Right cardiac atrium (tissue), 5 donors: Measurements from ENCODE around the gene RUVBL2. TPM values are rescaled to one million over a fixed set of nuclear protein-coding genes. Genes with fewer than 3 reads are reported as not detected.

Experiments
- ATAC-seq, 2 donors: fragments of 200-7000 bp; cut with Tn5 transposase; one replicate each; pipeline versions ENCODE4 v1.8.0 to v1.9.1; 2020; ENCODE audit warnings: moderate library complexity in 2 of 2, mild to moderate bottlenecking in 1 of 2
- DNase-seq, 3 donors: peaks; one replicate each; pipeline ENCODE4 v3.0.0-alpha.2; 2020
- H3K27ac ChIP-seq: one replicate; pipeline ENCODE4 v1.5.1; 2013; ENCODE audit warnings: mild to moderate bottlenecking, low read length, control low read depth, moderate library complexity
- H3K27me3 ChIP-seq: one replicate; pipeline ENCODE4 v1.6.1; 2013; ENCODE audit not compliant: control insufficient read depth, insufficient read depth
- H3K4me1 ChIP-seq: one replicate; pipeline ENCODE4 v1.6.1; 2013; ENCODE audit warnings: low read length; ENCODE audit not compliant: control insufficient read depth, insufficient read depth
- H3K4me3 ChIP-seq: one replicate; pipeline ENCODE4 v1.5.1; 2013; ENCODE audit warnings: low read length, control low read depth
- H3K9me3 ChIP-seq: one replicate; pipeline ENCODE4 v1.6.1; 2013; ENCODE audit warnings: low read length; ENCODE audit not compliant: control insufficient read depth
- WGBS: extraction: QIAGEN DNeasy Blood & Tissue Kit; methylation state at CpG from one replicate; pipeline ENCODE4 v1.1.7; 2013; 5-methylcytosine and 5-hydroxymethylcytosine counted together
- intact Hi-C, 4 donors: fragments of 100-400 bp; cut with DNase I; formaldehyde crosslinking; loops; one replicate each; pipeline versions ENCODE4 v1.11.0 to v1.14.0; 2022 to 2023
- long read RNA-seq, 4 donors: library from polyadenylated mRNA; unstranded; transcript quantifications; one replicate each; pipeline ENCODE4 v2.0.0, GENCODE V29; 2020 to 2021
- polyA plus RNA-seq: library from polyadenylated mRNA; stranded (reverse); fragments of 200-250 nt; gene quantifications from one replicate; pipeline ENCODE4 v1.2.3, GENCODE V29; 2013
- total RNA-seq, 4 donors: library from RNA; stranded (reverse); fragmentation: NEBNext Ultra II Directional; extraction: Animal tissue kit (Norgen Biotek cat#: 25700); gene quantifications; one replicate each; pipeline ENCODE4 v1.2.1, GENCODE V29; 2021
- donor health status: healthy with polysubstance abuse.
- donor health status: DM: no; HTN: yes; CAD: no.
- donor health status: DM: no; HTN: no; CAD: no.
- donor health status: DM: no; HTN: yes; CAD: no; lungs with severe emphysema.
- donor health status: DM: yes; HTN: yes; CAD: no.

Gene RUVBL2
- total RNA-seq (10 to 100 TPM; 39.4 to 47.3 (median 45.4) TPM), polyA plus RNA-seq (54.5 TPM)
- long read RNA-seq, donor 1, transcript RUVBL2-206 (15 exons, 2,009 nt): major isoform, 66 of 140 reads
- long read RNA-seq, donor 1, partial matches to known transcripts: 51 of 140 reads
- long read RNA-seq, donor 1, other reads (novel, unspliced or antisense): 23 of 140 reads
- long read RNA-seq, donor 2, transcript RUVBL2-206 (15 exons, 2,009 nt): major isoform, 37 of 57 reads
- long read RNA-seq, donor 2, partial matches to known transcripts: 12 of 57 reads
- long read RNA-seq, donor 2, other reads (novel, unspliced or antisense): 8 of 57 reads
- long read RNA-seq, donor 3, transcript RUVBL2-206 (15 exons, 2,009 nt): major isoform, 170 of 213 reads
- long read RNA-seq, donor 3, partial matches to known transcripts: 15 of 213 reads
- long read RNA-seq, donor 3, other reads (novel, unspliced or antisense): 28 of 213 reads
- long read RNA-seq, donor 4, transcript RUVBL2-206 (15 exons, 2,009 nt): major isoform, 33 of 54 reads
- long read RNA-seq, donor 4, partial matches to known transcripts: 12 of 54 reads
- long read RNA-seq, donor 4, other reads (novel, unspliced or antisense): 9 of 54 reads

DNA sequence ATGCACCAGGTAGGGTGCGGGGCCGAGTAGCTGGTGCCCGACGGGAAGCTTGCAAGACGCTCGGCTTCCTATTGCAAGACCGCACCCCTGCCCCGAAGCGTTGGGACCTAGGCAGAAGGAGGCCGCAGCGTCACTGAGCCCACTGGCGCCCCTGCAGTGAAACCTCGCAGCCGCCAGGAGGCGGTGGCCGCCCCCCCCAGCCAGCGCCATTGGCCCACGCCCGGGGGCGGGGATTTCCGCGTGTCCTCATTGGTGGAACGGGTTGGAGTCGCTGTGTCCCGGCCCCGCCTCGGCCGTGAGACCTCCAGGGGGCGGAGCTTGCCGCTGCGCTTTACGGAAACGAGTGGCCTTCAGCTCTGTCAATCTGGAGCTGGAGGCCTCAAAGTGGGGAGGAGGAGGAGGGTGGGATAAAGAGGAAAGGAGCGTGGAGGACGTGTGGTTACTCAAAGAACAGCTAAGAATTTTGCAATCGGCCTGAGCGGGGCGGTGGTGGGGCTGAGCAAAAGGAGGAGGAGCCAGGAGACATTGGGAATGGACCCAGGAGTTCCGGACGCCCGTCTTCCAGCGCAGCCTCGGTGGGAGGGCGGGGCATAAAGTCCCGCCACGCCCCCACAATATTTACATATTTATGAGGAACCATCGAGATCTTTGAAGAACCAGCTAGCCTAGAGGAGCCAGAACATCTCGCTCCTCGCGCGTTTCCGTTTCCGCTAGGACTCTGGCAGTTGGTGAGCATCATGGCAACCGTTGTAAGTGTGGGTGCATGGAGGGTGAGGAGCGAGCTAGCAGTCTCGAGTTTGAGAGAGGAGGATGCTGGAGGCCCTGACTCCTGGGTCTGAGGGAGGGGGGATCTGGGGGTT is at the start of gene RUVBL2, which contains the start of gene GYS1:
RUVBL2 (plus strand) TSS at position 713 of the 860 bp plus-strand sequence; CDS start at position 738, 25 bp downstream.
GYS1 (minus strand) TSS at position 135 of the 860 bp plus-strand sequence. CDS start 197 bp downstream, outside the sequence.
- intact Hi-C loops: no loop called here
- ATAC-seq: peak; percentile 95 to 96
- peak; percentile 100 for DNase-seq
- Histone ChIP-seq H3K4me1 (peaks cover 12% of the 10 kb centered on the region), H3K4me3 (peak within 1 kb of the TSS; percentile 64), H3K27ac (peak within 1 kb of the TSS; percentile 88), H3K27me3 (no peaks in the 10 kb centered on the region), H3K9me3 (no peaks in the 10 kb centered on the region)
- WGBS: under 1% methylated on average over 56 of the region's 56 CpGs

DNA sequence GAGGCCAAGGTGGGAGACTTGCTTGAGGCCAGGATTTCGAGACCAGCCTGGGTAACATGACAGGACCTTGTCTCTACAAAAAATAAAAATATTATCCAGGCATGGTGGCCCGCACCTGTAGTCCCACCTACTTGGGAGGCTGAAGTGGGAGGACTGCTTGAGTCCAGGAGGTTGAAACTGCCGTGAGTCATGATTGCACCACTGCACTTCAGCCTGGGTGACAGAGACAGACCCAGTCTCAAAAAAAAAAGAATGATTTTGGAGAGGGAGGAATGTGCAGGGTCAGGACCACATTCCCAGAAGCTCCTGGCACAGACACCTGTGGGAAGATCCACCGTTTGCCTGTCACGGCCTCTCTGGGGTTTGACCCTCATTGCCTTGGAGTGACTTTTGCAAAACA is 48.3 kb upstream of the RUVBL2 start:
- Histone ChIP-seq H3K4me3 (no peak overlapping the region), H3K9me3 (no peaks in the 10 kb centered on the region), H3K27me3 (no peaks in the 10 kb centered on the region), H3K4me1 (no peaks in the 10 kb centered on the region), H3K27ac (no peak overlapping the region)
- 87% methylated on average over 5 of the region's 5 CpGs for WGBS
- ATAC-seq (no peak), DNase-seq (peak in 1 of 3 donors; percentile 11)
- intact Hi-C loops: no loop called here

DNA sequence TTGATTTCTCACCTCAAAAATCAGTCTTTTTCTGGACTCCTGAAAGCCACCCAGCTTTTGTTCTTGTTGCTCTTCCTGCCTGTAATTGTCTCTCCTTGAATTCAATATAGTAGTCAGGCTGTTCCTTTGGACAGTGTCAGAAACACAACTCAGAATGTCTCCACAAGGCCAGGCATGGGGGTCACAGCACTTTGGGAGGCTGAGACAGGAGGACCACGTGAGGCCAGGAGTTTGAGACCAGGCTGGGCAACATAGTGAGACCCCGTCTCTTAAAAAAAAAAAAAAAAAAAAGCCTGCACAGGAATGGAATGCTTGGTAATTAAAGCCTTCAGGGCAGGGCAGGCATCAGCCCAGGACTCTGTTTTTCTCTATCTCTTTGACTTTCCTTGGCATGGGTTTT is 47.9 kb upstream of the RUVBL2 start:
- H3K27me3 ChIP-seq: no peaks in the 10 kb centered on the region
- ATAC-seq (no peak), DNase-seq (peak in 1 of 3 donors; percentile 5)
- no peaks in the 10 kb centered on the region for H3K4me1 ChIP-seq
- H3K4me3 ChIP-seq: no peak overlapping the region
- no peak overlapping the region for H3K27ac ChIP-seq
- no peaks in the 10 kb centered on the region for H3K9me3 ChIP-seq
- intact Hi-C loops: no loop called here
- 92% methylated on average over 2 of the region's 2 CpGs for WGBS

DNA sequence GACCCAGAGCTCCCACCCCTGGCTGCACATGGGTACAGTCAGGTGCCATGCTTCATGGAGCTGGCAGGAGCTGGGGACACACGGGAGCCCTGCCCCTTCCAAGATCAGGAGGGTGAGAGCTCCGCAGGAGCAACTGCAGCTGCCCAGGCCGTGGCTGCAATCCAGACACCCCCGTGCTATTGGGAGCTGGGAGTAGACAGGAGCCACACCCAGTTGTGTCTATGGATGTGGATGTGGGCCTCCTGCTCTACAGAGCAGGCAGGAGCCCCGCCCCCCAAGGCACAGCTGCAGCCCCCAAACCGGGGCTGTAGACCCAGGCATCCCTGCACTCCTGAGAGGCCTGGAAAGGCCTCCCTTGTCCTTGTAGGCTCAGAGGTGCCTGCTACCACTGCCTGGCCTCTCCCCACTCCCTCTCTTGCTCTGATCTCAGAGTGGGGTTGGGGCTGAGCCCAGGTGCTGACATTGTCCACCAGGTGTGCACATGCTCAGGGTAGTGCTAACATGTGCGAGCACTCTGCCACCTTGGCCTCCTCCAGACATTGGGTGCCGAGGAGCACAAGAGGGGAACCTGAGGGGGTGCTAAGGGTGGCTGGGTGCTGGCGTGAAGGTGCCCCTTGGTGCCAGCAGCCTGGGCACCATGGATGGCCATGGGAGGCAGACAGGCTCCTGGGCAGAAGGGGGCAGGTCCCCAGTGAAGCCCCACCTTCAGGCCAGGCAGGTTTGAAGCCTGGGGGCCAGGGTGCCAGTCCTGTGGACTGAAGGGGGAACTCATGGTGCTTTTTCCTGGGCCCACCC is 47.0 kb upstream of the RUVBL2 start:
- intact Hi-C loops: no loop called here
- 73% methylated on average over 9 of the region's 9 CpGs for WGBS

DNA sequence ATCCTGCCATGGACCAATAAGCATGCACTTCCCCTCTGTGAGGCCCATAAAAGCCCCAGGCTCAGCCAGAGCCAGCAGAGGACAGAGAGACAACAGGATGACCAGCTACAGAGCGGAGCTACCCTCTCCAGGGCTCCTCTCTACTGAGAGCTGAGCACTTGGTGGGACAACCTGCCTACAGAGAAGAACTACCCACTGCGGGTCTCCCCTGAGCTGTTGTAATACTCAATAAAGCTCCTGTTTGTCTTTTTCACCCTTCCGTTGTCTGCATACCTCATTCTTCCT is 46.5 kb upstream of the RUVBL2 start:
- ATAC-seq: no peak
- intact Hi-C loops: no loop called here
- Histone ChIP-seq H3K27ac (no peak overlapping the region), H3K4me1 (no peaks in the 10 kb centered on the region), H3K27me3 (no peaks in the 10 kb centered on the region), H3K9me3 (no peaks in the 10 kb centered on the region), H3K4me3 (no peak overlapping the region)
- peak in 1 of 3 donors; percentile 9 for DNase-seq
- 98% methylated on average over 3 of the region's 3 CpGs for WGBS

More for the DNA sequence above, 47.0 kb upstream of the RUVBL2 start:
- no peaks in the 10 kb centered on the region for H3K4me1 ChIP-seq
- peak in 1 of 2 donors; percentile 5 for ATAC-seq
- no peaks in the 10 kb centered on the region for H3K9me3 ChIP-seq
- DNase-seq: no peak
- H3K27ac ChIP-seq: no peak overlapping the region
- no peak overlapping the region for H3K4me3 ChIP-seq
- no peaks in the 10 kb centered on the region for H3K27me3 ChIP-seq

DNA sequence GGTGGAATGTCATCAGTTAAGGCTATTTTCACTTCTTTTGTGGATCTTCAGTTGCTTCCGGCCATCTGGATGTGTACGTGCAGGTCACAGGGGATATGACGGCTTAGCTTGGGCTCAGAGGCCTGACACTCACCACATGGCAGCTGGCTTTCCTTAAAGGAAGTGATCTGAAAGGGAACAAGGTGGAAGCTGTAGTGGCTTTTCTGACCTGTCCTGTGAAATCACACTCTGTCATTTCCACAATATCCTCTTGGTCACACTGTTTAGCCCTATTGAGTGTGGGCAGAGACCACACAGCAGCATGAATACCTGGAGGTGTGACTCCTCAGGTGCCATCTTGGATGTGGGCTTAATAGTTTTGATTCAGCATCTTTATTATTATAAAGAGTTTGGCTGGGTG is 43.5 kb upstream of the RUVBL2 start:
- Histone ChIP-seq H3K27ac (no peak overlapping the region), H3K9me3 (no peaks in the 10 kb centered on the region), H3K4me3 (no peak overlapping the region), H3K4me1 (no peaks in the 10 kb centered on the region), H3K27me3 (no peaks in the 10 kb centered on the region)
- peak in 1 of 3 donors; percentile 14 for DNase-seq
- intact Hi-C loops: loop anchor here in 2 of 4 donors (5.0 to 10.0 kb wide), 2 partner anchors 45 to 48 kb away; partner anchors contain the start of gene NUCB1 (in 2 of the 2)
- WGBS: 45% methylated on average over 3 of the region's 3 CpGs
- ATAC-seq: no peak

DNA sequence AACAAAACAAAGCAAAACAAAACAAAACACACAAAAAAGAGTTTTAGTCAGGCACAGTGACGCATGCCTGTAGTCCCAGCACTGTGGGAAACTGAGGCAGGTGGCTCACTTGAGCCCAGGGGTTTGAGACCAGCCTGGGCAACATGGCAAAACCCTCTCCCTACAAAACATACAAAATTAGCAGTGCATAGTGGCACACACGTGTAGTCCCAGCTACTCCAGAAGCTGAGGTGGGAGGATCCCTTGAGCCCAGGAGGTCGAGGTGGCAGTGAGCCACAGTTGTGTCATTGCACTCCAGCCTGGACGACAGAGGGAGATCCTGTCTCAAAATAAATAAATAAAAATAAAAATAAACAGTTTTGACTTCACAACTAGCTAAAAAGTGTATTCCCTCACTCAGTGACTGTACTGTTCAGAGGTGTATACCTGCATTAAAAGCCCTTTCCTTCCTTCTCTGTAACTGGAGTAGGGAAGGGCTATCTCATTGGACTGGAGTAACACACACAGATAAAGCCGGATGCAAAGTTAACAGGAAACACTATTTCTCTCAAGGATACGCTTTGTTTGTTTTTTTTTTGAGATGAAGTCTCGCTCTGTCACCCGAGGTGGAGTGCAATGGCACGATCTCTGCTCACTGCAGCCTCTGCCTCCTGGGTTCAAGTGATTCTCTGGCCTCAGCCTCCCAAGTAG is 42.7 kb upstream of the RUVBL2 start:
- no peak overlapping the region for H3K27ac ChIP-seq
- H3K9me3 ChIP-seq: no peaks in the 10 kb centered on the region
- intact Hi-C loops: loop anchor here in 2 of 4 donors (5.0 to 10.0 kb wide), 2 partner anchors 46 to 49 kb away; partner anchors contain the start of gene NUCB1 (in 2 of the 2)
- H3K4me1 ChIP-seq: no peaks in the 10 kb centered on the region
- DNase-seq (peak in 1 of 3 donors; percentile 51), ATAC-seq (no peak)
- H3K4me3 ChIP-seq: no peak overlapping the region
- H3K27me3 ChIP-seq: no peaks in the 10 kb centered on the region
- WGBS: 43% methylated on average over 9 of the region's 9 CpGs

DNA sequence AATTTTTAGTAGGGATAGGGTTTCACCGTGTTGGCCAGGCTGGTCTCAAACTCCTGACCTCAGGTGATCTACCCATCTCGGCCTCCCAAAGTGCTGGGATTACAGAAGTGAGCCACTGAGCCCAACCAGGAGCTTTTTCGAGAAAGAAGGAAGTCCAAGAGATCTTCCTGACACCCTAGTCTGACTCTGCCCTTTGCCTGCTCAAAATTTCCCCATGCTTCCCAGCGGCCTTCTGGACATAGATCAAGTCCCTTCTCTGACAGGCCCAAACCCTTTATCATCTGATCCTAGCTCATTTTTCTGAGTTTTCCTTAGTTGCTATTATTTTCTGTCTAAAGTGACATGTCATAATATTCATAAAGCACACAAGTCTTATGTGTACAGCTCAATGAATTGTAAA is 40.5 kb upstream of the RUVBL2 start:
- intact Hi-C loops: loop anchor here in 2 of 4 donors (5.0 to 10.0 kb wide), 2 partner anchors 48 to 51 kb away; partner anchors contain the start of gene NUCB1 (in 2 of the 2)
- WGBS: 76% methylated on average over 4 of the region's 4 CpGs
- H3K27ac ChIP-seq: no peak overlapping the region

DNA sequence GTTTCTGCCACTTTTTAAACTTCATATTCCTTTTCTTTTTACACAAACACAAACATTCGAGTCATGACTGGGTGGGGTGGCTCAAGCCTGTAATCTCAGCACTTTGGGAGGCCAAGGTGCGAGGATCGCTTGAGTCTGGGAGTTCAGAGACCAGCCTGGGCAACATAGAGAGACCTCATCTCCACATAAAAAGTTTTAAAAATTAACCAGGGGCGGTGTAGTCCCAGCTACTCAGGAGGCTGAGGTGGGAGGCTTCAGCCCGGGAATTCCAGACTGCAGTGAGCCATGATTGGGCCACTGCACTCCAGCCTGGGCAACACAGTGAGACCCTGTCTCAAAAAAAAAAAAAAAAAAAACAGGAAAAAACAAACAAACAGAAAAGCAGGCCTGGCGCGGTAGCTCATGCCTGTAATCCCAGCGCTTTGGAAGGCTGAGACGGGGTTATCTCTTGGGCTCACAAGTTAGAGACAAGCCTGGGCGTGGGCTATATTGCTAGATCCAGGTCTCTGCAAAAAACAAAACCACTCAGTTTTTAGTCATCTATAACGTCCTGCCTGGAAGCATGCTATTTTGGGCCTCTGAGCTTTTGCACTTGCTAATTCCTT is 39.6 kb upstream of the RUVBL2 start:
- DNase-seq: no peak
- intact Hi-C loops: loop anchor here in 2 of 4 donors (5.0 to 10.0 kb wide), 2 partner anchors 49 to 52 kb away; partner anchors contain the start of gene NUCB1 (in 2 of the 2)
- 50% methylated on average over 11 of the region's 11 CpGs for WGBS
- ATAC-seq: no peak
- Histone ChIP-seq H3K4me1 (no peaks in the 10 kb centered on the region), H3K4me3 (peak overlapping the region; percentile 81), H3K9me3 (no peaks in the 10 kb centered on the region), H3K27ac (peak overlapping the region; percentile 82), H3K27me3 (no peaks in the 10 kb centered on the region)

More for the DNA sequence above, 40.5 kb upstream of the RUVBL2 start:
- no peak for ATAC-seq
- H3K4me3 ChIP-seq: no peak overlapping the region
- H3K9me3 ChIP-seq: no peaks in the 10 kb centered on the region
- DNase-seq: no peak
- H3K4me1 ChIP-seq: no peaks in the 10 kb centered on the region
- no peaks in the 10 kb centered on the region for H3K27me3 ChIP-seq
